GM23338 (cell line): ENCODE measurements around the gene PDHX.

Experiments used
- CREB1 ChIP-seq: fragments of 250-450 bp; sonication (Bioruptor Pico); IDR thresholded peaks from 2 replicates; pipeline ENCODE4 v1.5.0; 2020; ENCODE audit warnings: low read depth, mild to moderate bottlenecking, moderate library complexity
- EZH2 ChIP-seq: fragments of 200-600 bp; sonication (generic); IDR thresholded peaks from one replicate; pipeline ENCODE4 v1.8.0; 2017; ENCODE audit warnings: antibody characterized with exemption, mild to moderate bottlenecking, low read depth; ENCODE audit not compliant: unreplicated experiment
- EZH2phosphoT487 ChIP-seq: fragments of 200-600 bp; sonication (generic); IDR thresholded peaks from one replicate; pipeline ENCODE4 v1.8.1; 2018; ENCODE audit warnings: antibody characterized with exemption; ENCODE audit not compliant: unreplicated experiment
- JUNB ChIP-seq: IDR thresholded peaks from one replicate; pipeline ENCODE4 v1.6.1; 2016; ENCODE audit warnings: antibody characterized with exemption; ENCODE audit not compliant: unreplicated experiment
- NANOG ChIP-seq: IDR thresholded peaks from 2 replicates; pipeline ENCODE4 v1.6.1; 2016; ENCODE audit warnings: antibody characterized with exemption, borderline replicate concordance
- POLR2AphosphoS5 ChIP-seq: IDR thresholded peaks from 2 replicates; pipeline ENCODE4 v1.6.1; 2016; ENCODE audit warnings: antibody characterized with exemption, low read depth
- STAT1 ChIP-seq: IDR thresholded peaks from one replicate; pipeline ENCODE4 v1.6.1; 2016; ENCODE audit warnings: antibody characterized with exemption; ENCODE audit not compliant: unreplicated experiment
- ZNF114 ChIP-seq: fragments of 250-450 bp; sonication (Bioruptor Pico); IDR thresholded peaks from 2 replicates; pipeline ENCODE4 v1.5.0; 2020; ENCODE audit warnings: mild to moderate bottlenecking, moderate library complexity
- ZNF331 ChIP-seq: fragments of 250-450 bp; sonication (Bioruptor Pico); IDR thresholded peaks from 2 replicates; pipeline ENCODE4 v1.5.0; 2020; ENCODE audit warnings: low read depth, mild to moderate bottlenecking, moderate library complexity
- ZNF462 ChIP-seq: fragments of 250-450 bp; sonication (Bioruptor Pico); IDR thresholded peaks from 2 replicates; pipeline ENCODE4 v1.5.0; 2020; ENCODE audit warnings: mild to moderate bottlenecking, moderate library complexity
- TF ChIP-seq, protein P1 (sequence below), 2 experiments: fragments of 200-600 bp in 1 of 2; sonication (generic) in 1 of 2; conservative IDR thresholded peaks; 2 replicates each; pipeline versions ENCODE4 v1.5.1 to v1.6.1; 2016 to 2017; ENCODE audit warnings: antibody characterized with exemption in 2 of 2, low read depth in 2 of 2, mild to moderate bottlenecking in 2 of 2, moderate library complexity in 1 of 2
- TF ChIP-seq, protein P2 (sequence below): IDR thresholded peaks from one replicate; pipeline ENCODE4 v1.6.1; 2018; ENCODE audit warnings: antibody characterized with exemption; ENCODE audit not compliant: unreplicated experiment

DNA sequence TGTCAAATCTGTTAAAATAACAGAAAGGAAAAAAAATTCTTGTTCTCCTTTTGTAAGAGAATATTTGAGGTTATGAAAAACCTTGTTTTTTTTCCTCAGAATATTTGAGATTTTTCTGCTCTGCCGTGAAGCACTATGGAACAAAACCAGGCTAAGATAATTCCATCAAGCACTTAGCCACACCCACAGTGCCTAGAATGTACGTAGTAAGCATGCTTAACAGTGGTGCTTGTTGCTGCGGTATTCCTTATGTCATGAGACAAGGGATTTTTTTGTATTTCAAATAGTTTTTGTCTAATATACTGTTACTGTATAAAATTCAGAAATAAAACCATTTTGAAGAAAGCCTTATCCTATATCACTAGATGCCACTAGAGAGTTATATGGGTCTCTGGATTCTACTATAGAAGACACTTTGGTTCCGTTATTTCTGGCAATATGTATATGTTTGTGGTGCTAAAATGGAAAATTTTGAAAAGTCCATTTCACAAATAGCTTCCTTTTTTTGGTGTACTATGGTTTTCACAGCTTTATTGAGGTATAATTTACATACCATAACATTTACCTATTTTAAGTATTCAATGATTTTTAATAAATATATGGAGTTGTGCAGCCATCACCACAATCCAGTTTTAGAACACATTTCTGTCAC is 23.7 kb downstream of the PDHX start:
- TF ChIP-seq, protein P1, sequence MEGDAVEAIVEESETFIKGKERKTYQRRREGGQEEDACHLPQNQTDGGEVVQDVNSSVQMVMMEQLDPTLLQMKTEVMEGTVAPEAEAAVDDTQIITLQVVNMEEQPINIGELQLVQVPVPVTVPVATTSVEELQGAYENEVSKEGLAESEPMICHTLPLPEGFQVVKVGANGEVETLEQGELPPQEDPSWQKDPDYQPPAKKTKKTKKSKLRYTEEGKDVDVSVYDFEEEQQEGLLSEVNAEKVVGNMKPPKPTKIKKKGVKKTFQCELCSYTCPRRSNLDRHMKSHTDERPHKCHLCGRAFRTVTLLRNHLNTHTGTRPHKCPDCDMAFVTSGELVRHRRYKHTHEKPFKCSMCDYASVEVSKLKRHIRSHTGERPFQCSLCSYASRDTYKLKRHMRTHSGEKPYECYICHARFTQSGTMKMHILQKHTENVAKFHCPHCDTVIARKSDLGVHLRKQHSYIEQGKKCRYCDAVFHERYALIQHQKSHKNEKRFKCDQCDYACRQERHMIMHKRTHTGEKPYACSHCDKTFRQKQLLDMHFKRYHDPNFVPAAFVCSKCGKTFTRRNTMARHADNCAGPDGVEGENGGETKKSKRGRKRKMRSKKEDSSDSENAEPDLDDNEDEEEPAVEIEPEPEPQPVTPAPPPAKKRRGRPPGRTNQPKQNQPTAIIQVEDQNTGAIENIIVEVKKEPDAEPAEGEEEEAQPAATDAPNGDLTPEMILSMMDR (conservative IDR thresholded peaks at IDR 0.05; ENCODE audit: low read depth in 2 of 2) = no peak
- TF ChIP-seq EZH2 (no peak), POLR2AphosphoS5 (no peak), STAT1 (no peak), JUNB (no peak), NANOG (no peak), CREB1 (CRISPR knock-in tag) (no peak), EZH2phosphoT487 (no peak), ZNF114 (CRISPR knock-in tag) (no peak), ZNF331 (CRISPR knock-in tag) (no peak), ZNF462 (CRISPR knock-in tag) (no peak)
- TF ChIP-seq, protein P2, sequence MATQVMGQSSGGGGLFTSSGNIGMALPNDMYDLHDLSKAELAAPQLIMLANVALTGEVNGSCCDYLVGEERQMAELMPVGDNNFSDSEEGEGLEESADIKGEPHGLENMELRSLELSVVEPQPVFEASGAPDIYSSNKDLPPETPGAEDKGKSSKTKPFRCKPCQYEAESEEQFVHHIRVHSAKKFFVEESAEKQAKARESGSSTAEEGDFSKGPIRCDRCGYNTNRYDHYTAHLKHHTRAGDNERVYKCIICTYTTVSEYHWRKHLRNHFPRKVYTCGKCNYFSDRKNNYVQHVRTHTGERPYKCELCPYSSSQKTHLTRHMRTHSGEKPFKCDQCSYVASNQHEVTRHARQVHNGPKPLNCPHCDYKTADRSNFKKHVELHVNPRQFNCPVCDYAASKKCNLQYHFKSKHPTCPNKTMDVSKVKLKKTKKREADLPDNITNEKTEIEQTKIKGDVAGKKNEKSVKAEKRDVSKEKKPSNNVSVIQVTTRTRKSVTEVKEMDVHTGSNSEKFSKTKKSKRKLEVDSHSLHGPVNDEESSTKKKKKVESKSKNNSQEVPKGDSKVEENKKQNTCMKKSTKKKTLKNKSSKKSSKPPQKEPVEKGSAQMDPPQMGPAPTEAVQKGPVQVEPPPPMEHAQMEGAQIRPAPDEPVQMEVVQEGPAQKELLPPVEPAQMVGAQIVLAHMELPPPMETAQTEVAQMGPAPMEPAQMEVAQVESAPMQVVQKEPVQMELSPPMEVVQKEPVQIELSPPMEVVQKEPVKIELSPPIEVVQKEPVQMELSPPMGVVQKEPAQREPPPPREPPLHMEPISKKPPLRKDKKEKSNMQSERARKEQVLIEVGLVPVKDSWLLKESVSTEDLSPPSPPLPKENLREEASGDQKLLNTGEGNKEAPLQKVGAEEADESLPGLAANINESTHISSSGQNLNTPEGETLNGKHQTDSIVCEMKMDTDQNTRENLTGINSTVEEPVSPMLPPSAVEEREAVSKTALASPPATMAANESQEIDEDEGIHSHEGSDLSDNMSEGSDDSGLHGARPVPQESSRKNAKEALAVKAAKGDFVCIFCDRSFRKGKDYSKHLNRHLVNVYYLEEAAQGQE = no peak
